Peyer's patch (tissue), 4 donors: ENCODE data around the gene GMPS. TPM values are rescaled to one million over a fixed set of nuclear protein-coding genes. Genes with fewer than 3 reads are reported as not detected.
"Not testable (repeated sequence)": the region's sequence is repeated elsewhere in the genome, so short reads cannot be mapped to it uniquely, and the experiment has no call there.

Experiments
- DNase-seq, 3 donors: peaks; one replicate each; pipeline ENCODE4 v3.0.0-alpha.2; 2017 to 2019
- H3K27ac ChIP-seq, 4 donors: fragments of 200-600 bp; sonication (generic); one replicate each; pipeline ENCODE4 v1.5.1; 2016 to 2019
- H3K27me3 ChIP-seq, 2 donors: fragments of 200-600 bp; sonication (generic); one replicate each; pipeline ENCODE4 v1.5.1; 2019
- H3K36me3 ChIP-seq, 3 donors: fragments of 200-600 bp; sonication (generic); one replicate each; pipeline ENCODE4 v1.5.1; 2016 to 2019
- H3K4me1 ChIP-seq, 4 donors: fragments of 200-600 bp; sonication (generic); one replicate each; pipeline ENCODE4 v1.5.1; 2016 to 2019
- H3K4me3 ChIP-seq, 4 donors: fragments of 200-600 bp; sonication (generic); 1 replicate in 3 of 4; 2 replicates in 1 of 4; pipeline ENCODE4 v1.5.1; 2016 to 2019; ENCODE audit warnings: mild to moderate bottlenecking in 1 of 4
- H3K9me3 ChIP-seq, 4 donors: fragments of 200-600 bp; sonication (generic); one replicate each; pipeline ENCODE4 v1.5.1; 2016 to 2019; ENCODE audit warnings: mild to moderate bottlenecking in 1 of 4
- POLR2A ChIP-seq, 2 donors: fragments of 450-650 bp; IDR thresholded peaks; one replicate each; pipeline ENCODE4 v1.5.1; 2017; ENCODE audit warnings: antibody characterized with exemption in 2 of 2, mild to moderate bottlenecking in 2 of 2, moderate library complexity in 2 of 2
- total RNA-seq, 4 donors: library from RNA; depleted of rRNA; stranded (reverse); fragments of >200 nt; gene quantifications; one replicate each; pipeline ENCODE4 v1.1.0, GENCODE V29; 2016
- TF ChIP-seq, protein P1 (sequence below), 6 experiments: fragments of 450-650 bp in 4 of 6; fragments of 200-600 bp in 2 of 6; sonication (generic) in 1 of 6; IDR thresholded peaks; one replicate each; pipeline ENCODE4 v1.5.1; 2017 to 2019; ENCODE audit warnings: antibody characterized with exemption in 6 of 6, mild to moderate bottlenecking in 3 of 6, moderate library complexity in 1 of 6

The GMPS gene
- total RNA-seq, 4 donors from 2014 or later = 12.9 to 72.6 (median 22.2) TPM

DNA sequence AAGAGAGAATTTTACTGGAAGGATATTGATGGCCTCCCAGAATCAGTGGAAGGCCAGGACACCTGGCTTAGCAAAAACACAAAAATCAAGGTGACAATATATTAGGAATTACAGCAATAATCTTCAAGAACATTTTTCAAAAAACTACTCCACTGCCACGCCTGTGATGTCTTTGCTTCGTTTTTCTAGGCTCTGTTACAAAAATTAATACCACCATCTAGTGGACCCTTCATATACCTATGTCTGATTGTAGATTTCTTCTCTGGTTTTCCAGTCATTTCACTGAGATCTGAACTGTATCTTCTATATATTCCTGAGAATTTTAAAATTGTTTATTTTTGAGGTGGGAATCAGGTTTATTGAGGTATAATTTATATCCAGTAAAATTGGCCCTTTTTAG lies 10.6 kb upstream of the GMPS start:
- H3K27ac ChIP-seq = no peak overlapping the region
- no peaks in the 10 kb centered on the region for H3K9me3 ChIP-seq
- TF ChIP-seq, protein P1, sequence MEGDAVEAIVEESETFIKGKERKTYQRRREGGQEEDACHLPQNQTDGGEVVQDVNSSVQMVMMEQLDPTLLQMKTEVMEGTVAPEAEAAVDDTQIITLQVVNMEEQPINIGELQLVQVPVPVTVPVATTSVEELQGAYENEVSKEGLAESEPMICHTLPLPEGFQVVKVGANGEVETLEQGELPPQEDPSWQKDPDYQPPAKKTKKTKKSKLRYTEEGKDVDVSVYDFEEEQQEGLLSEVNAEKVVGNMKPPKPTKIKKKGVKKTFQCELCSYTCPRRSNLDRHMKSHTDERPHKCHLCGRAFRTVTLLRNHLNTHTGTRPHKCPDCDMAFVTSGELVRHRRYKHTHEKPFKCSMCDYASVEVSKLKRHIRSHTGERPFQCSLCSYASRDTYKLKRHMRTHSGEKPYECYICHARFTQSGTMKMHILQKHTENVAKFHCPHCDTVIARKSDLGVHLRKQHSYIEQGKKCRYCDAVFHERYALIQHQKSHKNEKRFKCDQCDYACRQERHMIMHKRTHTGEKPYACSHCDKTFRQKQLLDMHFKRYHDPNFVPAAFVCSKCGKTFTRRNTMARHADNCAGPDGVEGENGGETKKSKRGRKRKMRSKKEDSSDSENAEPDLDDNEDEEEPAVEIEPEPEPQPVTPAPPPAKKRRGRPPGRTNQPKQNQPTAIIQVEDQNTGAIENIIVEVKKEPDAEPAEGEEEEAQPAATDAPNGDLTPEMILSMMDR (IDR thresholded peaks at IDR 0.05) = peak in 2 of 6 experiments; percentile 14 to 19
- TF ChIP-seq POLR2A (IDR thresholded peaks at IDR 0.05) = no peak

DNA sequence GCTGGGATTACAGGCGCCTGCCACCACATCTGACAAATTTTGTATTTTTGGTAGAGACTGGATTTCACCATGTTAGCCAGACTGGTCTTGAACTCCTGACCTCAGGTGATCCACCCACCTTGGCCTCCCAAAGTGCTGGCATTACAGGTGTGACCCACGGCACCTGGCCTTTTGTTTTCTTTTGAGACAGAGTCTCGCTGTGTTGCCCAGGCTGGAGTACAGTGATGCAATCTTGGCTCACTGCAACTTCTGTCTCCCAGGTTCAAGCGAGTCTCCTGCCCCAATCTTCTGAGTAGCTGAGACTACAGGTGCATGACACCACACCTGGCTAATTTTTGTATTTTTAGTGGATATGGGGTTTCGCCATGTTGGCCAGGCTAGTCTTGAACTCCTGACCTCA lies 10.0 kb upstream of the GMPS start:
- not testable (repeated sequence) for H3K9me3 ChIP-seq, H3K4me3 ChIP-seq, H3K27me3 ChIP-seq, DNase-seq, H3K27ac ChIP-seq, H3K4me1 ChIP-seq, H3K36me3 ChIP-seq

More for the DNA sequence above, 10.6 kb upstream of the GMPS start:
- DNase-seq = no peak
- H3K27me3 ChIP-seq = no peaks in the 10 kb centered on the region
- no peaks in the 10 kb centered on the region for H3K4me1 ChIP-seq
- H3K36me3 ChIP-seq = no peaks in the 10 kb centered on the region
- no peak overlapping the region for H3K4me3 ChIP-seq

DNA sequence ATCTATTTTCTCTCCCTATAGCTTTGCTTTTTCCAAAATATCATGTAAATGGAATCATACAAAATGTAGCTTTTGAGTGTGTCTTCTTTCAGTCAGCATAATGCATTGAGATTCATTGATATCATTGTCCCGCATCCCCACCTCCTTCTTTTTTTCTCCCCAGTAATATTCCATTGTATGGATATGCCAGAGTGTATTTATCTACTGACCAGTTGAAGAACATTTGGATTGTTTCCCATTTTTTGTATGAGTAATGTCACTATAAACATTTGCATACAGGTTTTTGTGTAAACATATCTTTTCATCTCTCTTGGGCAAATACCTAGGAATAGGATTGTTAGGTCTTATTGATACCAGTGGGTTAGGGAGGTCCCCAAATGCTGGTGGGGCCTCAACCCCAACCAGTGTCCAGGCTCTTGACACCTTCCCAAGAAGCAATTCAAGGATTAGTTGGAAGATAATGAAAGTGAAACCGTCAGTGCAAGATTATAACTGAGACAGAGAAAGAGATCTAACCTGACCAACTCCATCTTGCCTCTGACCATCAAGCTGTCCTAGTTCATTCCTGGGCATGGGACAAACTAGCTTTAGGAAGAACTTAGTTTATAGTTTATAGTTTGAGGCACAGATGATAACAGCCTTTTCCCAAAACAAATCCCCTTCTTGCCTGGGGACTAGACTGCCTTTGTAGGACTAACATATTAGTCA lies 8.8 kb upstream of the GMPS start:
- no peaks in the 10 kb centered on the region for H3K27me3 ChIP-seq
- no peak for TF ChIP-seq POLR2A (IDR thresholded peaks at IDR 0.05)
- TF ChIP-seq, protein P1 (IDR thresholded peaks at IDR 0.05) = no peak
- no peak for DNase-seq
- no peak overlapping the region for H3K4me3 ChIP-seq
- H3K36me3 ChIP-seq = no peaks in the 10 kb centered on the region
- H3K4me1 ChIP-seq = no peaks in the 10 kb centered on the region
- no peaks in the 10 kb centered on the region for H3K9me3 ChIP-seq
- no peak overlapping the region for H3K27ac ChIP-seq

DNA sequence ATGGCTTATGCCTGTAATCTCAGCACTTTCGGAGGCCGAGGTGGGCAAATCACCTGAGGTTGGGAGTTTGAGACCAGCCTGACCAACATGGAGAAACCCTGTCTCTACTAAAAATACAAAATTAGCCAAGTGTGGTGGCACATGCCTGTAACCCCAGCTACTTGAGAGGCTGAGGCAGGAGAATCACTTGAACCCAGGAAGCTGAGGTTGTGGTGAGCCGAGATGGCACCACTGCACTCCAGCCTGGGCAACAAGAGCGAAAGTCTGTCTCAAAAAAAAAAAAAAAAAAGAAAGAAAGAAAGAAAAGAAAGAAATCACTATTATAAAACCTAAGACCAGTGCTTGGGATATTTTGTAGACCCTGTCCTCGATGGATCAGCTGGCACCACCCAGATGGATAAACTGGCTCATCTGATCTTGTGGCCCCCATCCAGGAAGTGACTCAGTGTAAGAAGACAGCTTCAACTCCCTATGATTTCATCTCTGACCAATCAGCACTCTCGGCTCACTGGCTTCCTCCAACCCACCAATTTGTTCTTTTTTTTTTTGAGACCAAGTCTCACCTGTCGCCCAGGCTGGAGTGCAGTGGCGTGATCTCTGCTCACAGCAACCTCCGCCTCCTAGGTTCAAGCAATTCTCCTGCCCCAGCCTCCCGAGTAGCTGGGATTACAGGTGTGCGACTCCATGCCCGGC lies 8.0 kb upstream of the GMPS start:
- not testable (repeated sequence) for H3K4me1 ChIP-seq, H3K27me3 ChIP-seq, H3K36me3 ChIP-seq, H3K27ac ChIP-seq, H3K9me3 ChIP-seq, H3K4me3 ChIP-seq
- DNase-seq = peak in 1 of 3 donors; percentile 62

DNA sequence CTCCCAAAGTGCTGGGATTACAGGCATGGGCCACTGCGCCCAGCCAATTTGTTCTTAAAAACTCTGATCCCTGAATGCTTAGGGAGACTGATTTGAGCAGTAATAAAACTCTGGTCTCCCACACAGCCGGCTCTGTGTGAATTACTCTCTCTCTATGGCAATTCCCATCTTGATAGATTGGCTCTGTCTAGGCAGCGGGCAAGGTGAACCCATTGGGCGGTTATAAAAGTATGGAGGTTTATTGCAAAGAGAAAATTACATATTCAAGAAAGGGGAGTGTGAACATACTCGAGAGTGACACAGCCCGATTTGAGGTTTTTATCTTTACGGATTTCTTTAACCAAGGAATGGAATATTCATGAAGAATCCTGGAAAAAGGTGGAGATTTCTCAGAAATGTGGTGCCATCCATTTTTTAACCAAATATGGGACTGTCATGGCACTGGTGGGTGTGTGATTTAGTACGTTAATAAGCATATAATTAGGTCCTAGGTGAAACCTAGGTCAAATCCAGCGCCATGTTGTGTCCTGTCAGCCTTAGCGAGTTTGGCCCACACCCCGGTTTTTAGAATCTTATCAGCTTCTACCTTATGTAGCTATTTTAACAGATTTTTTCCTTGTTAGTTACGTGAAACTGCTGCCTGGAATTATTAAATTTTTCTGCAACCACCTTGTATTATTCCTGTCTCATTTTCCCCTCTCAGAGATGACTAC lies 7.2 kb upstream of the GMPS start:
- TF ChIP-seq POLR2A (IDR thresholded peaks at IDR 0.05) = no peak
- no peaks in the 10 kb centered on the region for H3K27me3 ChIP-seq
- no peak overlapping the region for H3K4me3 ChIP-seq
- no peak overlapping the region for H3K27ac ChIP-seq
- no peak for DNase-seq
- H3K36me3 ChIP-seq = no peaks in the 10 kb centered on the region
- H3K9me3 ChIP-seq = no peaks in the 10 kb centered on the region
- H3K4me1 ChIP-seq = no peaks in the 10 kb centered on the region

GRCh38 chr3:155869691-155870090 lies 759 bp upstream of the GMPS start:
- no peak for DNase-seq
- peak overlapping the region; percentile 14 to 100 (median 78) for H3K4me3 ChIP-seq
- H3K27ac ChIP-seq = peak overlapping the region; percentile 84 to 95 (median 89)
- no peaks in the 10 kb centered on the region for H3K27me3 ChIP-seq
- no peaks in the 10 kb centered on the region for H3K36me3 ChIP-seq
- TF ChIP-seq POLR2A (IDR thresholded peaks at IDR 0.05) = no peak
- TF ChIP-seq, protein P1 (IDR thresholded peaks at IDR 0.05) = peak in 1 of 6 experiments; percentile 8
- H3K9me3 ChIP-seq = no peaks in the 10 kb centered on the region
- H3K4me1 ChIP-seq = peaks cover 0 to 12% (median 3%) of the 10 kb centered on the region in 4 donors
